LNCAP (cell line): Measurements from ENCODE around the gene RICTOR.

Source experiments
- CTCF ChIP-seq: fragments of 450-650 bp; IDR thresholded peaks from 2 replicates; pipeline ENCODE4 v1.5.1; 2017; ENCODE audit warnings: mild to moderate bottlenecking

The RICTOR gene

GRCh38 chr5:38926121-38926520 is 148.1 kb downstream of the RICTOR start:
- TF ChIP-seq CTCF = no peak

GRCh38 chr5:38925154-38925925 is 148.9 kb downstream of the RICTOR start:
- no peak for TF ChIP-seq CTCF

GRCh38 chr5:38923661-38924451 is 150.3 kb downstream of the RICTOR start:
- TF ChIP-seq CTCF = no peak

- peak; percentile 93 for TF ChIP-seq CTCF
These were observed 152.0 kb downstream of the RICTOR start for GRCh38 chr5:38922199-38922598.

- TF ChIP-seq CTCF = no peak
These were observed 153.0 kb downstream of the RICTOR start for GRCh38 chr5:38921174-38921573.

GRCh38 chr5:38916802-38917201 is 157.4 kb downstream of the RICTOR start:
- no peak for TF ChIP-seq CTCF

GRCh38 chr5:38913714-38914113 is 160.5 kb downstream of the RICTOR start:
- no peak for TF ChIP-seq CTCF
